Measurements from ENCODE around the gene TNIK. TPM values are rescaled to one million over a fixed set of nuclear protein-coding genes. Genes with fewer than 3 reads are reported as not detected.

The TNIK gene
- total RNA-seq, 2 donors from 2014 or later = 5.6 to 47.1 TPM

DNA sequence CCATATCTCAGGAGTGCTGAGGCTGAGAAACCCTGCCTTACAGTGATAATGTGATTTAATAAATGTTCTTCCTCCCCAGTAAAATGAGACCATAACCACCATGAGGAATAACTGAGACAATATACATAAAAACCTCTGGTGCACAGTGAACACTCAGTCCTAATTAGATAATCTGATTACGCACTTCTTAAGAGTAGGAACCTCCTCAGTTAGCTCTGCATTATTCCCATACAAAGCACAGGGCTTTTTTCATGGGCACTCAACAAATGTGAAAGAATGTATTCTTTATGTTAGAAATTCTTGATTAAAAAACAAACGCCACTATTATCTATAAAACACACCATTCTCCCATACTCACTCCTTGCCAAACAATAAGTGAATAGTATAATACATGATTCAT, 97.0 kb downstream of the TNIK start:
- no peaks in the 10 kb centered on the region for H3K4me1 ChIP-seq (replicated peaks)
- no peaks in the 10 kb centered on the region for H3K27me3 ChIP-seq (replicated peaks; ENCODE audit: insufficient read depth)
- H3K27ac ChIP-seq = no peak overlapping the region
- TF ChIP-seq POLR2A (IDR thresholded peaks at IDR 0.05) (no peak), POLR2AphosphoS5 (IDR thresholded peaks at IDR 0.05) (no peak)
- TF ChIP-seq, protein P1, sequence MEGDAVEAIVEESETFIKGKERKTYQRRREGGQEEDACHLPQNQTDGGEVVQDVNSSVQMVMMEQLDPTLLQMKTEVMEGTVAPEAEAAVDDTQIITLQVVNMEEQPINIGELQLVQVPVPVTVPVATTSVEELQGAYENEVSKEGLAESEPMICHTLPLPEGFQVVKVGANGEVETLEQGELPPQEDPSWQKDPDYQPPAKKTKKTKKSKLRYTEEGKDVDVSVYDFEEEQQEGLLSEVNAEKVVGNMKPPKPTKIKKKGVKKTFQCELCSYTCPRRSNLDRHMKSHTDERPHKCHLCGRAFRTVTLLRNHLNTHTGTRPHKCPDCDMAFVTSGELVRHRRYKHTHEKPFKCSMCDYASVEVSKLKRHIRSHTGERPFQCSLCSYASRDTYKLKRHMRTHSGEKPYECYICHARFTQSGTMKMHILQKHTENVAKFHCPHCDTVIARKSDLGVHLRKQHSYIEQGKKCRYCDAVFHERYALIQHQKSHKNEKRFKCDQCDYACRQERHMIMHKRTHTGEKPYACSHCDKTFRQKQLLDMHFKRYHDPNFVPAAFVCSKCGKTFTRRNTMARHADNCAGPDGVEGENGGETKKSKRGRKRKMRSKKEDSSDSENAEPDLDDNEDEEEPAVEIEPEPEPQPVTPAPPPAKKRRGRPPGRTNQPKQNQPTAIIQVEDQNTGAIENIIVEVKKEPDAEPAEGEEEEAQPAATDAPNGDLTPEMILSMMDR (IDR thresholded peaks at IDR 0.05) = no peak
- no peaks in the 10 kb centered on the region for H3K9me3 ChIP-seq
- no peaks in the 10 kb centered on the region for H3K36me3 ChIP-seq
- no peak for DNase-seq (ENCODE audit: low spot score)
- intact Hi-C loops (cut with DNase I) = no loop called here
- 91% methylated on average over 2 of the region's 2 CpGs for WGBS
- no peak overlapping the region for H3K4me3 ChIP-seq

DNA sequence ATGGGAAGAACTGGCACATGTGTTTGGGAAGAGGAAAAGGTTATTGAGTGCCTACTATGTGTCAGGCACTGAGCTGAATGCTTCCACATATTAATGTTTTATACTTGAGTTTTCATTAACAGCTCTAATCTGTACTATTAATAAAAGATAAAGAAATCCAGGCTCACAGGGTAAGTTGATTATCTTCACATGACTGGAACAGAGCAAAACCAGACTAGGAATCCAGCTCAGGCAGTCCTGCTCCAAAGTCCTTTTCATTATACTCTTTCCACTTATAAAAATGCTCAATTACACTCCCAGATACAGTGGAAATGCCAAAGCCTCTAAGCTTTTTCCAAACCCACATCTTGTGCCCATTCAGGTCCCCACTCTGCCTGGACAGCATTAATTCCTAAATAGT, 97.6 kb downstream of the TNIK start:
- DNase-seq (ENCODE audit: low spot score) = no peak
- no peaks in the 10 kb centered on the region for H3K27me3 ChIP-seq (replicated peaks; ENCODE audit: insufficient read depth)
- H3K4me3 ChIP-seq = no peak overlapping the region
- H3K4me1 ChIP-seq (replicated peaks) = no peaks in the 10 kb centered on the region
- TF ChIP-seq POLR2AphosphoS5 (IDR thresholded peaks at IDR 0.05) = no peak
- no peak for TF ChIP-seq POLR2A (IDR thresholded peaks at IDR 0.05)
- TF ChIP-seq, protein P1 (IDR thresholded peaks at IDR 0.05) = no peak
- H3K27ac ChIP-seq = no peak overlapping the region
- no peaks in the 10 kb centered on the region for H3K9me3 ChIP-seq
- intact Hi-C loops (cut with DNase I) = no loop called here
- H3K36me3 ChIP-seq = no peaks in the 10 kb centered on the region

DNA sequence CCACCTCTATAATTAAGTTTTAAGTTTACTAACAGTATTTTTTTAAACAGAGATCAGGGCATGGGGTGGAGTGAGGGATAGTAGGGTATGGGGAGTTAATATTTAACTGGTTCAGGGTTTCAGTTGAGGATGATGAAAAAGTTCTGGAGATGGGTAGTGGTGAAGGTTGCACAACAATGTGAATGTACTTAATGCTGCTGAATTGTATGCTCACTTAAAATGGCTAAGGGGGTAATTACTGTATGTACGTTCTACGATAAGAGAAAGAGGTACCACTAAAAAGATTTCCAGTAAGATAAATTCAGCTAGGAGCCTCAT, 101.4 kb downstream of the TNIK start:
- Histone ChIP-seq H3K27ac (no peak overlapping the region), H3K27me3 (replicated peaks; ENCODE audit: insufficient read depth) (no peaks in the 10 kb centered on the region), H3K4me3 (no peak overlapping the region), H3K4me1 (replicated peaks) (no peaks in the 10 kb centered on the region), H3K36me3 (no peaks in the 10 kb centered on the region), H3K9me3 (no peaks in the 10 kb centered on the region)
- TF ChIP-seq, protein P1 (IDR thresholded peaks at IDR 0.05) = no peak
- TF ChIP-seq POLR2A (IDR thresholded peaks at IDR 0.05) (no peak), POLR2AphosphoS5 (IDR thresholded peaks at IDR 0.05) (no peak)
- 95% methylated on average over 2 of the region's 2 CpGs for WGBS
- no peak for DNase-seq (ENCODE audit: low spot score)
- intact Hi-C loops (cut with DNase I) = no loop called here

DNA sequence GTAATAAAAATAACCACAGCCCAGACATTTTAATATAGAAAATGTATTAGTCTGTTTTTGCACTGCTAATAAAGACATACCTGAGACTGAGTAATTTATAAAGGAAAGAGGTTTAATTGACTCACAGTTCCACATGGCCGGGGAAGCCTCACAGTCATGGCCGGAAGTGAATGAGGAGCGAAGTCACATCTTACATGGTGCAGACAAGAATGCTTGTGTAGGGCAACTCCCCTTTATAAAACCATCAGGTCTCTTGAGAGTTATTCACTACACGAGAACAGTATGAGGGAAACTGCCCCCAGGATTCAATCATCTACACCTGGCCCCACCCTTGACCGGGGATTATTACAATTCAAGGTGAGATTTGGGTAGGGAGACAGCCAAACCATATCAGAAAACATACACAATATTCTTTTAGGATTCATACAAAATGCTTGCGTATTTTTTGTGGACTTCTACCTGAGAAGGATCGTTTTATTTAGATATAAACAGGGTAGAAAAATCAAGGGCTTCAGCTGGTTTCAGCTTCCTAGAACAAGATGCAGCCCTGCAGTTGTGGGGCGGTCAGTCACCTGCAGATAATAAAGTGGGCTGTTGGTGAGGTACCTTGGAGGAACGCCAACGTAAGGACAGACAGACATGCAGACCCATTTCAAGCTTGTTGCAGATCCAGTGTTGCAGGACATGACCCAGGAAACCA, 101.9 kb downstream of the TNIK start:
- H3K4me1 ChIP-seq (replicated peaks) = no peaks in the 10 kb centered on the region
- WGBS = 80% methylated on average over 10 of the region's 10 CpGs
- TF ChIP-seq POLR2AphosphoS5 (IDR thresholded peaks at IDR 0.05) (no peak), POLR2A (IDR thresholded peaks at IDR 0.05) (no peak)
- TF ChIP-seq, protein P1 (IDR thresholded peaks at IDR 0.05) = no peak
- no peaks in the 10 kb centered on the region for H3K36me3 ChIP-seq
- intact Hi-C loops (cut with DNase I) = no loop called here
- H3K9me3 ChIP-seq = no peaks in the 10 kb centered on the region
- DNase-seq (ENCODE audit: low spot score) = no peak
- H3K27me3 ChIP-seq (replicated peaks; ENCODE audit: insufficient read depth) = no peaks in the 10 kb centered on the region
- H3K27ac ChIP-seq = no peak overlapping the region
- H3K4me3 ChIP-seq = no peak overlapping the region

DNA sequence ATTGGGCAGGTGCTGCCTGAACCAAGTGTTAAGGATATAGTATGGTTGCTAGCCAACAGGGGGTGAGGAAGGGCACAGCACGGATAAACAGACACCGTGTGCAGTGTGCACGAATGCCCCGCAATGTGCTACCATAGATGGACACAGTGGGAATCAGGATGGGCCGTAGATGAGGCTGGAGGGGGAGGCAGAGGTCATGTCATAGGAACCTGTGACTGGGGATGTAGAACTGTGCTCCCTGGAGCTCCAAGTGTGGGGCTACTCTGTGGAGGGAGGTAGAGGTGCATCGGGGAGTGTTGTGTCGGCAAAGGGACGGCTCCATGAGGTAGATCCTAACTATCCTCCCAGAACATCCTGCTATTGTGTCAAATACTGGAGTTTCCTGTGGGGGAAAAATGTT, 102.5 kb downstream of the TNIK start:
- intact Hi-C loops (cut with DNase I) = no loop called here
- TF ChIP-seq, protein P1 (IDR thresholded peaks at IDR 0.05) = no peak
- TF ChIP-seq POLR2AphosphoS5 (IDR thresholded peaks at IDR 0.05) (no peak), POLR2A (IDR thresholded peaks at IDR 0.05) (no peak)
- Histone ChIP-seq H3K27me3 (replicated peaks; ENCODE audit: insufficient read depth) (no peaks in the 10 kb centered on the region), H3K27ac (no peak overlapping the region), H3K4me1 (replicated peaks) (no peaks in the 10 kb centered on the region), H3K4me3 (no peak overlapping the region), H3K36me3 (no peaks in the 10 kb centered on the region), H3K9me3 (no peaks in the 10 kb centered on the region)
- DNase-seq (ENCODE audit: low spot score) = no peak
- WGBS = 87% methylated on average over 8 of the region's 8 CpGs

All from prostate gland (tissue), 2 donors.